ENCODE data around the gene CYSRT1.

The CYSRT1 gene

DNA sequence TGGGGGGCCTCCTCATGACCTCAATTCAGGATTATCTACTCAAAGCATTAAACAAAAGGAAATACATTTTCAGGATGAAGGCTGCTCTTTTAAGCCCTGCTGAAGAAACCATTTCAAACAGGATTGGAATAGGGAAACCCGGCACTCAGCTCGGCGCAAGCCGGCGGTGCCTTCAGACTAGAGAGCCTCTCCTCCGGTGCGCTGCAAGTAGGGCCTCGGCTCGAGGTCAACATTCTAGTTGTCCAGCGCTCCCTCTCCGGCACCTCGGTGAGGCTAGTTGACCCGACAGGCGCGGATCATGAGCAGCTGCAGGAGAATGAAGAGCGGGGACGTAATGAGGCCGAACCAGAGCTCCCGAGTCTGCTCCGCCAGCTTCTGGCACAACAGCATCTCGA lies 20.2 kb upstream of the CYSRT1 start:
- POLR2A ChIA-PET (ENCODE audit: low non-redundant PET): interaction anchor here (0.6 to 1.2 kb wide), 6 partner anchors 10 to 158 kb away, joined by 3 to 4 read pairs (median 3); partner anchors contain the start of genes NPDC1 and SSNA1
- H3K27ac ChIP-seq: peak overlapping the region; percentile 80
- TF ChIP-seq, protein P1, sequence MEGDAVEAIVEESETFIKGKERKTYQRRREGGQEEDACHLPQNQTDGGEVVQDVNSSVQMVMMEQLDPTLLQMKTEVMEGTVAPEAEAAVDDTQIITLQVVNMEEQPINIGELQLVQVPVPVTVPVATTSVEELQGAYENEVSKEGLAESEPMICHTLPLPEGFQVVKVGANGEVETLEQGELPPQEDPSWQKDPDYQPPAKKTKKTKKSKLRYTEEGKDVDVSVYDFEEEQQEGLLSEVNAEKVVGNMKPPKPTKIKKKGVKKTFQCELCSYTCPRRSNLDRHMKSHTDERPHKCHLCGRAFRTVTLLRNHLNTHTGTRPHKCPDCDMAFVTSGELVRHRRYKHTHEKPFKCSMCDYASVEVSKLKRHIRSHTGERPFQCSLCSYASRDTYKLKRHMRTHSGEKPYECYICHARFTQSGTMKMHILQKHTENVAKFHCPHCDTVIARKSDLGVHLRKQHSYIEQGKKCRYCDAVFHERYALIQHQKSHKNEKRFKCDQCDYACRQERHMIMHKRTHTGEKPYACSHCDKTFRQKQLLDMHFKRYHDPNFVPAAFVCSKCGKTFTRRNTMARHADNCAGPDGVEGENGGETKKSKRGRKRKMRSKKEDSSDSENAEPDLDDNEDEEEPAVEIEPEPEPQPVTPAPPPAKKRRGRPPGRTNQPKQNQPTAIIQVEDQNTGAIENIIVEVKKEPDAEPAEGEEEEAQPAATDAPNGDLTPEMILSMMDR (conservative IDR thresholded peaks at IDR 0.05; ENCODE audit: low read depth): no peak
- CTCF ChIA-PET: interaction anchor here (1.6 to 2.5 kb wide), 3 partner anchors 15 to 22 kb away, joined by 3 to 10 read pairs (median 5); partner anchors contain the start of gene RNF224
- DNase-seq (ENCODE audit: low spot score): no peak

DNA sequence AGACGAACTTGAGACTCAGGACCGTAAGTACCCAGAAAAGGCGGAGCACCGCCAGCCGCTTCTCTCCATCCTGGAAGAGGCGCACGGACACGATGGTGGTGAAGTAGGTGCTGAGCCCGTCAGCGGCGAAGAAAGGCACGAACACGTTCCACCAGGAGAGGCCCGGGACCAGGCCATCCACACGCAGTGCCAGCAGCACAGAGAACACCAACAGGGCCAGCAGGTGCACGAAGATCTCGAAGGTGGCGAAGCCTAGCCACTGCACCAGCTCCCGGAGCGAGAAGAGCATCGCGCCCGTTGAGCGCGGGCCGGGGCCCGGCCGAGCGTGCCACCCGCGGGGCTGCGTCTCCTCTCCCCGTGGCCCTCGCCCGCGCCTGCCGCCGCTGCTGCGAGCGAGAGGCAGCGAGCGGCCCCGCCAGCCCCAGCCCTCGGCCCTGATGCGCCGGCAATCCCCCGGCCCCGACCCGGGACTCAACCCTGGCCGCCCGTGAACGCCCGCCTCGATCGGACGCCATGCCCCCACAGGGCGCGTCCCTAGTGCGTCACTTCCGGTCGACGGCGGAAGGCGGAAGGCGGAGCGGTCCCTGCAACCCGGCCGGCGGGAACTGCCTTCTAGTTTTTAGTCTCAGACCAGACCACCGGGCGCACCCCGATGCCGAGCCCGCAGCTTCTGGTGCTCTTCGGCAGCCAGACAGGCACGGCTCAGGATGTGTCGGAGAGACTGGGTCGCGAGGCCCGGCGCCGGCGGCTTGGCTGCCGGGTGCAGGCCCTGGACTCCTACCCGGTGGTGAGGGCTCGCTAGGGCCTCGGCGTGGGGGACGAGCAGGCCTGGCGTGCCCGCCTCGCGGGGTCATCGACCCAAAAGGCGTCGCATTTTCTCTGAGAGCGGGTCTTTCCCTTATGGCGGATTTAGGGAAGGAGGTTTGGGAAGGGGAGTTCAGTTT lies 19.6 kb upstream of the CYSRT1 start, which contains the start of the genes NDOR1 and TMEM203:
NDOR1 (plus strand) TSS at position 575 of the 944 bp plus-strand sequence; CDS start at position 653, 78 bp downstream.
TMEM203 (minus strand) TSS at position 523 of the 944 bp plus-strand sequence; CDS start at position 289, 234 bp downstream.
- CTCF ChIA-PET: interaction anchor here (1.6 to 2.5 kb wide), 3 partner anchors 16 to 22 kb away, joined by 3 to 10 read pairs (median 5); partner anchors contain the start of gene RNF224
- H3K27ac ChIP-seq: peak within 1 kb of the TSS; percentile 80
- DNase-seq (ENCODE audit: low spot score): peak; percentile 96
- POLR2A ChIA-PET (ENCODE audit: low non-redundant PET): interaction anchor here (0.6 to 1.3 kb wide), 7 partner anchors 8 to 159 kb away, joined by 3 to 5 read pairs (median 3); partner anchors contain the start of genes NPDC1, SSNA1 and TMEM210
- TF ChIP-seq, protein P1 (conservative IDR thresholded peaks at IDR 0.05; ENCODE audit: low read depth): no peak

DNA sequence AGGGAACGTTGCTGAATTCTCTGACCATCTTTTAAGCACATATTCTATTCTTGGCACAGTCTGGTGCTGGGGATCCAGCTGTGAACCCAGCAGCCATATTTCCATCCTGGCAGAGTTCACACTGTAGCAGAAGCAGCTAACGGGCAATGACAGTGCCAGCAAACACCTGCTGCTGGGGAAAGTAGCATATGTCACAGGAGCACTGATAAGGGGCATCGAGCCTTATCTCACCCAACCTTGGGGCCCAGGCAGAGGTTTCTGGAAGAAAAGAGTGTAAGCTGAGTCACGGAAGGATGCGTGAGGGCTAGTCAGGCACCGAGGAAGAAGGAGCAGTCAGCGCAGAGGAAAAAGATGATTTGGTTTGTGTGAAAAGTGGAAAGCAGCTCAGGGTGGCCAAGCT lies 18.4 kb upstream of the CYSRT1 start:
- CTCF ChIA-PET: interaction anchor here (0.6 to 1.2 kb wide), 3 partner anchors 18 to 45 kb away, joined by 4 to 6 read pairs (median 5); partner anchors contain the start of gene CYSRT1
- H3K27ac ChIP-seq: peak overlapping the region; percentile 80
- DNase-seq (ENCODE audit: low spot score): no peak
- POLR2A ChIA-PET (ENCODE audit: low non-redundant PET): interaction anchor here (1.3 kb wide), 1 partner anchor 17 kb away, joined by 5 read pairs; no protein-coding TSS in a partner anchor
- TF ChIP-seq, protein P1 (conservative IDR thresholded peaks at IDR 0.05; ENCODE audit: low read depth): no peak

DNA sequence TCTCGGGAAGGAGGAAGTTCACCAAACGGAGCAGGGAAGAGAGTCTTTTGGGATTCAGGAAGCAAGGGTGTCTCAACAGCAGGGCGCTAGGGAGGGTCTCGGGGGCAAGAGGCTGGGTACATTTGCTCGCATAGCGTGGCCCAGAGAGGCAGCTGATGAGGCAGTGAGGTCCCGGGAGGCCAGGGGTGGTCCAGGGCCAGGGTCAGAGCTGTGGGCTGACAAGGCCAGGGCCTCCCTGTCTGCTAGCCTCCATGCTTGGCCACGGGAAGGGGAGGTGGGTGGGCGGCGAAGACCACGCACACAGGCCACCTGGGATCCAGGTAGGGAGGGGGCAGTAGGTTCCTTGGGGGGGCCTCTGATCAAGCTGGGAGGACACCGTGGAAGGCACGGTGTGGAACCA lies 13.4 kb upstream of the CYSRT1 start:
- POLR2A ChIA-PET (ENCODE audit: low non-redundant PET): no interaction called here
- no peak for DNase-seq (ENCODE audit: low spot score)
- TF ChIP-seq, protein P1 (conservative IDR thresholded peaks at IDR 0.05; ENCODE audit: low read depth): no peak
- H3K27ac ChIP-seq: peak overlapping the region; percentile 82
- CTCF ChIA-PET: interaction anchor here (2.1 kb wide), 1 partner anchor 25 kb away, joined by 8 read pairs; no protein-coding TSS in a partner anchor

DNA sequence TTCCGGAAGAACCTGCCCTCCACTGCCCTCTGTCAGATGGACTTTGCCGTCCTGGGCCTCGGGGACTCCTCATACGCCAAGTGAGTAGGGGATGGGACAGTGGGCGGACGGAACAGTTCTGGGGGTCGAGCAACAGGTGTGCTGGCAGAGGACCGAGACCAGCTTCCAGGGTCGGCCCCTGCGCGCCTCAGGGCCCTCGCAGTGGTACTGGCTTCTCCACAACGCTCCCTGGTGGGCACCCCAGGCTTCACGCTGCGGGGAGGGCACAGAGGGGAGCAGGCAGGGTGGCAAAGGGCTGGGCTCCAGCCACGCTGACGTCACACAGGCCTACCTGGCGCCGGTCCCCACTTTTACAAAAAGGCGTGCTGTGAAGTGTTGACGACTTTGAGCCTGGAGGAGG lies 12.5 kb upstream of the CYSRT1 start:
- CTCF ChIA-PET: interaction anchor here (1.4 to 2.1 kb wide), 2 partner anchors 22 to 24 kb away, joined by 4 to 8 read pairs; no protein-coding TSS in a partner anchor
- DNase-seq (ENCODE audit: low spot score): no peak
- TF ChIP-seq, protein P1 (conservative IDR thresholded peaks at IDR 0.05; ENCODE audit: low read depth): no peak
- H3K27ac ChIP-seq: peak overlapping the region; percentile 82
- POLR2A ChIA-PET (ENCODE audit: low non-redundant PET): no interaction called here

Measured in RWPE1 (cell line).